PFSK-1 (cell line): ENCODE data around the gene C2orf76.

ENCODE experiments used
- FOXP2 ChIP-seq: optimal IDR thresholded peaks from 2 replicates; pipeline ENCODE3; 2011; ENCODE audit warnings: borderline replicate concordance, control low read depth, inconsistent platforms; ENCODE audit not compliant: insufficient read depth; ENCODE audit errors: extremely low read length, extremely low read depth
- POLR2AphosphoS5 ChIP-seq: IDR thresholded peaks from 2 replicates; pipeline ENCODE4 v1.6.1; 2012; ENCODE audit warnings: low read depth, mild to moderate bottlenecking, control low read depth, low read length, moderate library complexity
- SIN3A ChIP-seq: IDR thresholded peaks from 2 replicates; pipeline ENCODE4 v1.6.1; 2012; ENCODE audit warnings: mild to moderate bottlenecking, low read length, moderate library complexity, borderline replicate concordance; ENCODE audit not compliant: insufficient read depth
- TAF1 ChIP-seq: IDR thresholded peaks from 2 replicates; pipeline ENCODE4 v1.6.1; 2012; ENCODE audit warnings: low read length, control low read depth, borderline replicate concordance; ENCODE audit not compliant: insufficient read depth
- TF ChIP-seq, protein P1 (sequence below), 2 experiments: IDR thresholded peaks; 2 replicates each; pipeline versions ENCODE4 v1.6.1 to v1.8.0; 2011 to 2012; ENCODE audit warnings: low read depth in 2 of 2, low read length in 2 of 2, control low read depth in 1 of 2, inconsistent platforms in 1 of 2, mild to moderate bottlenecking in 1 of 2, moderate library complexity in 1 of 2; ENCODE audit not compliant: insufficient read depth in 1 of 2

C2orf76 gene

DNA sequence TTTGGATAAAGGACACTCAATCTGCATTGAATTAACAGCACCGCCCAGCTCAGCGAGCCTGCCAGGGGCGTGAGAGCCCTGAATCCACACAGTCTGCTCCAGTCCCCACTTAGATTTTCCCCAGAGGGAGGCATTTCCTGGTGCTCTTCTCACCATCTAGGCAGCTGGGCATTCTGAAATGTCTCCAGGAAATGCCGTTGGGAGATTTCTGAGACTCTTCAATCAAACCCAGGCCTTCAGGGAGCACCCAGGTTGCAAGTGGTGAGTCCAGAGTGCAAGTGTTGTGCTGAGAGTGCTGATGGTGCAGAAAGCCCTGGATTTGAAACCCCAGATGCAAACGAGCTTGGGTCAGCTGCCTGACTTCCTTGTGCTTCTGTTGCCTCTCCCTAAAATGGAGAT lies 41.6 kb upstream of the C2orf76 start:
- no peak for TF ChIP-seq FOXP2
- TF ChIP-seq, protein P1, sequence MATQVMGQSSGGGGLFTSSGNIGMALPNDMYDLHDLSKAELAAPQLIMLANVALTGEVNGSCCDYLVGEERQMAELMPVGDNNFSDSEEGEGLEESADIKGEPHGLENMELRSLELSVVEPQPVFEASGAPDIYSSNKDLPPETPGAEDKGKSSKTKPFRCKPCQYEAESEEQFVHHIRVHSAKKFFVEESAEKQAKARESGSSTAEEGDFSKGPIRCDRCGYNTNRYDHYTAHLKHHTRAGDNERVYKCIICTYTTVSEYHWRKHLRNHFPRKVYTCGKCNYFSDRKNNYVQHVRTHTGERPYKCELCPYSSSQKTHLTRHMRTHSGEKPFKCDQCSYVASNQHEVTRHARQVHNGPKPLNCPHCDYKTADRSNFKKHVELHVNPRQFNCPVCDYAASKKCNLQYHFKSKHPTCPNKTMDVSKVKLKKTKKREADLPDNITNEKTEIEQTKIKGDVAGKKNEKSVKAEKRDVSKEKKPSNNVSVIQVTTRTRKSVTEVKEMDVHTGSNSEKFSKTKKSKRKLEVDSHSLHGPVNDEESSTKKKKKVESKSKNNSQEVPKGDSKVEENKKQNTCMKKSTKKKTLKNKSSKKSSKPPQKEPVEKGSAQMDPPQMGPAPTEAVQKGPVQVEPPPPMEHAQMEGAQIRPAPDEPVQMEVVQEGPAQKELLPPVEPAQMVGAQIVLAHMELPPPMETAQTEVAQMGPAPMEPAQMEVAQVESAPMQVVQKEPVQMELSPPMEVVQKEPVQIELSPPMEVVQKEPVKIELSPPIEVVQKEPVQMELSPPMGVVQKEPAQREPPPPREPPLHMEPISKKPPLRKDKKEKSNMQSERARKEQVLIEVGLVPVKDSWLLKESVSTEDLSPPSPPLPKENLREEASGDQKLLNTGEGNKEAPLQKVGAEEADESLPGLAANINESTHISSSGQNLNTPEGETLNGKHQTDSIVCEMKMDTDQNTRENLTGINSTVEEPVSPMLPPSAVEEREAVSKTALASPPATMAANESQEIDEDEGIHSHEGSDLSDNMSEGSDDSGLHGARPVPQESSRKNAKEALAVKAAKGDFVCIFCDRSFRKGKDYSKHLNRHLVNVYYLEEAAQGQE (IDR thresholded peaks at IDR 0.05; ENCODE audit: insufficient read depth in 1 of 2, low read depth in 2 of 2, low read length in 2 of 2): no peak
- no peak for TF ChIP-seq SIN3A
- no peak for TF ChIP-seq POLR2AphosphoS5

DNA sequence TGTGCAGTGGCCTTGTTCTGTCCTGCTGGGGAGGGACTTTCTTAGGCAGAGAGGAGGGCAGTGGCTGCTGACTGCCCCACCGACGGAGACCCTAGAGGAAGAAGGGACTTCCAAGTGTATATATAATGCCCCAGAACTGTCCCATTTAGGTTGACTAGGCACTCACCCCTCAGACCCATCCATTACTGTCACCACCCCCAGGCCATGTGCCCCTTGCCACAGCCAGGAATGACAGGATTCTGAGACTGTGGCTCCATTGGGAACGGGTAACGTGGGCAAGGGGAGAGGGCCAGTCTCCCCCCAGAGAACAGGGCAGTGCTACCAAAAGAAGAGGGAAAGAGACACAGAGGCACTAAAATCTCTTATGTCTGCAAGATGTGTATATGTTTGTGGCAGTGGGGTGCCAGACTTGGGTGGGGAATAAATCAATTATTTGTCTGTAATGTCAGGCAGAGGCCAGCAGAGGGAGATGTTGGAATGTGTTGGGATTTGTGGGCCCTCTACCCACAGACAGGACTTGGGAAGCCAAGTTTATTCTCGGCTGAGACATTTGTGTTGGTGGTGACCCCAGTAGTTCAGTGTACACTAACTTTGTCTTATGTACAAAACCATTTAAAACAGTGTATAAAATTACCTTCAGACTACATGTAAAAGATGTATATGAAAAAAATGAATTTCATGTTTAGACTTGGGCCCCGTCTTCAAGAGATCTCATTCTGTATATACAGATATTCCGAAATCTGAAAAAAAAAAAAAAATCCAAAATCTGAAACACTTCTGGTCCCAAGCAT lies 41.0 kb upstream of the C2orf76 start:
- TF ChIP-seq FOXP2 (no peak), SIN3A (no peak), TAF1 (no peak), POLR2AphosphoS5 (no peak)
- TF ChIP-seq, protein P1 (IDR thresholded peaks at IDR 0.05; ENCODE audit: insufficient read depth in 1 of 2, low read depth in 2 of 2, low read length in 2 of 2): no peak

DNA sequence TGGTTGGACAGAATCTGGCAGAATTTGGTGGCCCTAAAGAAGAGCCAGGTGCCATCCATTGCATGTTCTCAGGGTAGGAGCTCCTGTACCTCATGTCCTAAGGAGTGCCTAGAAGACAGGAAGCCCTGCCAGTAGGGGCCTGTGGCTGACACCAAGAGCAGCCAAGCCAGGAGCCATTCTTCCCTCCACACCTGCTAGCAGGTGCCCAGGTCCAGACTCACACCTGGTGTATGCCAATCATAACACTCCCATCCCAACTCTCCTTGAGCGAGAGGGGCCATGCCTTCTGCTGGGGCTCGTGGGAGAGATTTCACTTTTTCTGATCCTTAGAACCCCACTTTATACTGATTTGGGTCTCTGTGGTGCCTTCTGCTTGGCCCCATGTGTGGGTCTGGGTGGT lies 38.5 kb upstream of the C2orf76 start:
- TF ChIP-seq SIN3A: no peak
- TF ChIP-seq POLR2AphosphoS5: no peak
- TF ChIP-seq FOXP2: no peak
- TF ChIP-seq, protein P1 (IDR thresholded peaks at IDR 0.05; ENCODE audit: insufficient read depth in 1 of 2, low read depth in 2 of 2, low read length in 2 of 2): no peak
- no peak for TF ChIP-seq TAF1

DNA sequence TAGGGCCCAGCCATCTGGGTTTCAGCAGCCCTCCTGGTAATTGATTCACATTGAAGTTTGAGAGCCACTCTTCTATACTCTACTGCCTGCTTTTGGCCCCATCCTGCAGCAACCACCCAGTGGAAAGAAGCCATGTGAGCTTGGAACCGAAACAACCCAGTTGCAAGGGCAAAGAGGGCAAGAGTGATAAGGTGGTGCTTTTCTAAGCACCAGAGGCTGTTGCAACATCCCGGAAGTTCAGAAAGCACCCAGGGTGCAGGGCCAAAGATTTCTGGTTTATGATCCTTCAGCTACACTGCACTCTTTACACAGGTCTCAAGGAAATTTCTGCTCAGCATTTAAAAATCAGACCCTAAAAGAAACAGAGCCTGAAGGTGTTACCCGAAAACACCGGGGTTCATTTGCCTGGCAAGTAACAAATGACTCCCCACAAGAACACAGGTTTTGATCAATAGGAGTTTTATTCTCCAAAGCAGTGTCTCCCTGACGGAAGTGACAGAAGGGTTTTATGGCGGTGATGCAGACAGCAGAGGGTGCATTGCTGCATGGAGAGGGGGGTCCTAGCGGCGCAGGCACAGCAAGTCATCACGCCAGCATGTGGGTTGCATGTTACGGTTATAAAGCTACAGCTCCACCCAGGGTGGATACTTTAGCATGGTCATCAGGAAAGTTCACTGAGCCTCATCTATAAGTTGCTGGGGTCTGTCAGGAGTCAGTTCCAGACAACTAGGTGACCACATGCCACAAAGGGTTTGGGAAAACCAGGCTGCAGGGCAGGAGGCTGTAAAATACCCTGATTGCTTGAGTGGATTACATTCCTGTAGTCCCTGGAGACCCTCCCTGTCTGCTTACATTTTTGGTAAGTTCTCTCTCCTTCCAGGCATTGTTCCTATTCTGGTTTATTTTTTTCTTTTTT lies 36.3 kb upstream of the C2orf76 start:
- TF ChIP-seq, protein P1 (IDR thresholded peaks at IDR 0.05; ENCODE audit: insufficient read depth in 1 of 2, low read depth in 2 of 2, low read length in 2 of 2): no peak
- TF ChIP-seq TAF1 (no peak), SIN3A (no peak), FOXP2 (no peak)
